T-helper 9 cell (primary cell): ENCODE results near the gene ATP4B.
"Not testable (repeated sequence)": the region's sequence is repeated elsewhere in the genome, so short reads cannot be mapped to it uniquely, and the experiment has no call there.

ENCODE experiments used
- DNase-seq: peaks from one replicate; pipeline ENCODE4 v3.0.0-alpha.2; 2020

ATP4B gene

DNA sequence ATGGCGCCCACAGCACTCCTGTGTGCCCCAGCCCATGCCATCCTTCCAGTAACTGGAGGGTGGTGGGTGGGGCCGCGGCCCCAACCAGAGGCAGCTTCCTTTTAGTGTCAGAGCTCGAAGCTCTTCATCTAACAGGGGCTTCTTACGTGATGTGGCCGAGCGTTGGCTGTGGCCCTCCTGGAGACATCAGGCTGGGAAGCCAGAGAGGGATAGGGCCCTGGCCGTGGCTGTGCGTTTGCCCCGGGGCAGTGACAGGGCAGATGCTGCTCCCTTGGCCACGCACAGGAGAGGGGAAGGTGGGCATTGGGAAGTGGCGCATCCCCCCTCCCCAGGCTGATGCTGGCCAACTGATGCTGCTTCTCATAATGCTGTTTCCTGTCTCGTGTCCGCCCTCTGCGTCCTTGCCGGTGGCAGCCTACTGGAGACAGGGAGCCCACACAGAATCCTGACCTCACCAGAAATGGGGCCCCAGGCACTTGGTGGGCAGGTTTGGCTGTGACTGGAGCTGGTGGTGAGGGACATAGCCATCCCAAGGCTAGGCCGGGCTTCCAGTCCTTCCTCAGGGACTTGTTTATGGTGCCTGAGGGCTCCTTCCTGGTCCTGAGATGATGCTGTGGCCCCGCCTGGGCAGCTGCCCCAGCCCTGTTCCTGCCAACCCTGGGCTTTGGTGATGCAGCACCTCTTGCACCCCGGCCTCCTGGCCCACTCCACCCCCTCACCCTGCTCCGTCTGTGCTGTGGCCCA lies 34.3 kb downstream of the ATP4B start:
- DNase-seq = no peak

DNA sequence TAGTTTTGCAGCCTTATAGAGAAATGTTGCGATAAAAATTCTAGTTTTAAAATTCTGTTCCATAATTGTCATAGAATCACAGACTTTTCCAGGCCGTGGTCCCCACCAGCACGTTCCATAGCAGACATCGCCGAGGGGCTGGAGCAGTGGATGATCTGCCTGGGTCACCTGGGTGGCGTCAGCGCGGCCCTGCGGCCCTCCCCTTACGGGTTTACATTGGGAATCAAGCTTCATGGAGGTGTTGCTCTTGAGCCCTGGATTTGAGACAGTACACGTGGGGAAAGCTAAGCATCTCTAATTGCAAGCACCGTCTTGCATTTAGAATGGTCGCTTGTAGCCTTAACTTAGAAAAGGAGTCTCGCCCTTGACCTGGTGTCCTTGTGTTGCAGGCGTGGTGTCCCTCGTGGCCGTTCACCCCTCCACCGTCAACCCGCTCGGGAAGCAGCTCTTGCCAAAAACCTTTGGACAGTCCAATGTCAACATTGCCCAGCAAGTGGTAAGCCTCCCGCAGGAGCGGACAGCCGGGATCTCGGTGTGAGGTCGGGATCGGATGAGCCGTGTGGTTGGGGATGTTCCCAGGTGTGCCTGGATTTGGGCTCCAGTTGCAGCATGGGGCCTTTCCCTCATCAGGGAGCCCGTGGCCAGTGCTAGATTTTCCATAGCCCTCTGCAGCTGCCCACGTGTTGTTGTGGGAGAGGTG lies 35.1 kb downstream of the ATP4B start:
- no peak for DNase-seq

GRCh38 chr13:113621986-113622550 lies 35.9 kb downstream of the ATP4B start:
- DNase-seq = not testable (repeated sequence)

DNA sequence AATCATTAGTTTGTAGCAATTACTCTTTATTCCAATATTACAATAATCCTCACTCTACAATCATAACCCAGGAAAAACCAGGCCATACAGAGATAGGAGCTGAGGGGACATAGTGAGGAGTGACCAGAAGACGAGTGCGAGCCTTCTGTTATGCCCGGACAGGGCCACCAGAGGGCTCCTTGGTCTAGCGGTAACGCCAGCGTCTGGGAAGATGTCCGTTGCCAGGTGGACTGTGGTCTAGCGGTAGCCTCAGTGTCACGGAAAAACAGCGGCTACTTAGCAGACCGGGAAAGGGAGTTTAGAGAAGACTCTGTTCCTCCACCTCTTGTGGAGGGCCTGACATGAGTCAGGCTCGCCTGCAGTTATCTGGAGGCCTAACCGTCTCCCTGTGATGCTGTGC lies 36.5 kb downstream of the ATP4B start:
- not testable (repeated sequence) for DNase-seq

DNA sequence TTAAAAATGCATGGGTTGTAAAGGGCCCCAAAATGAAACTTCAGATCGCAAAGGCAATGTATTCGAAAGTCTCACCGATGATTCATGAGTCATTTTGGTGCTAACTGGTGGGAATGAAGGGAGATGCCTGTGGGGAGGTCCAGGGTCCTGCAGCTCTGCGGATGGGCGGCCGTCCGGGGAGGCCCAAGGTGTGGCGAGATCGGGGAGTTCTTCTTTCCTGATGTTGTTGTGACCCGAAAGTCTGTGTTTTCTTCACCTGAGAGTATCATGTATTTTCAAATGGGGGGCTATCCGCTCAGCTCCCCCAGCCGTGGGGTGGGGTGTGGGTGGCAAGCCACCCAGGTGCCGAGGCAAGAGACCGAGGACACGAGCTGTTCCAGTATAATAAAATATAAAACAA lies 37.0 kb downstream of the ATP4B start:
- no peak for DNase-seq

GRCh38 chr13:113620036-113620796 lies 37.8 kb downstream of the ATP4B start:
- DNase-seq = no peak

DNA sequence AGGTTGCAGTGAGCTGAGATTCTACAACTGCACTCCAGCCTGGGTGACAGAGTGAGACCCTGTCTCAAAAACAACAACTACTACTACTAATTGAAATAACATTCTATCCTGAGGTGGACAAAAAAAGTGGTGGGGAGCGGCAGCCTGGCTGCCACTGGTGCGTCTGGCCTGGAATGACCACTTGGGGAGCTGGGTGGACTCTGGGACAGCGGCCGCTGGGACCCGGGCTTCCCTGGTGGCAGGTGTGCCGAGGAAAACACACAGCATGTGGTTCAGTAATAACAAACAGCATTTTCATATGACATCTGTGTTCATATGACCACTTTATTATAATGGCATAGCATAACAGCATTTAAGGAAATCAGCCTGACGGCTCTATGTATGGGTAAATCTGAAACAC lies 39.5 kb downstream of the ATP4B start:
- DNase-seq = no peak

DNA sequence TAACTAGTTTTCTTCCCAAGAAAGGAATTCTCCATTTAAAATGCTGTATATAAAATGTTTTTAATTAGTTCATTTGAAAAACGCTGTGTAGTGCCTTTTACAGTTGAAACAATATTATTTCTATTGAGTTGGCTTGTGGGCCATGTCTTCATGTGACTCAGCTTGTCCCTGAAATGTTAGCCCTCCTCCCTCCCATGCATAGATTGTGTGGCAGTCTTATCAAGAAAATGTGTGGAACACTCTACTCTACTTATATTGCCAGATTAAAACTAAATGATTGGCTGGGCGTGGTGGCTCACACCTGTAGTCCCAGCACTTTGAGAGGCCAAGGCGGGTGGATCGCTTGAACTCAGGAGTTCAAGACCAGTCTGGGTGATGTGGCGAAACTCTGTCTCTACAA lies 40.0 kb downstream of the ATP4B start:
- DNase-seq = no peak

- DNase-seq = no peak
Observed at GRCh38 chr13:113616991-113617749, 40.8 kb downstream of the ATP4B start.

DNA sequence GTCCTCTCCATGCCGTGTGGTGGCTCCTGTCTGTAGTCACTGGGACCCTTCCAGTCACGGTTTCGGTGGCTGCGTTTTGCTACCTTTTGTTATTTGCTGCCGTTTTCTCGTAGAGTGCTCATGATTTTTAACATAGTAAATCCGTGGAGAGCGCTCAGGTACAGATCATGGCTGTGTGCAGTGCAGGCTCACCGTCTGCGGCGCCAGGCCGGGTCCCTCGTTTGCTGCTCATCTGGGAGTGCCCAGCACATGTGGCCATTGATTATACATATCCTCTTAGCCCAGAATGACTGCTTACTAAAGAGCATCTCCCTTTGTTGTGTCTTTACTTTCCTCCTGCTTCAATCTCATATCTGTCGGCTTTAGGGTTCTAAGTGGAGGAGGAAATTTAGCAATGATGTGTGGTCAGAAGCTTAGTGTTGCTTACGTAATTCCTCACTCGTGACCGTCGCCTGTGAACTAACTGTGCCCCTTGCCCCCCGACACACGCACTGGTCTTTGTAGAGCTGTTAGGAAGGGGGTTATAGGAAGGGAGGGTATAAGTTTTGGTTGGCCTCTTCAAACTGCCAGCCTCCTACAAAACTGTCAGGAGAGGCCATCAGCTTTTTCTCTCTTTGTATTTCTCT lies 41.6 kb downstream of the ATP4B start:
- DNase-seq = no peak

- DNase-seq = no peak
Observed at GRCh38 chr13:113613789-113614379, 44.1 kb downstream of the ATP4B start.

GRCh38 chr13:113612607-113613006 lies 45.4 kb downstream of the ATP4B start:
- DNase-seq = no peak

- no peak for DNase-seq
Observed at GRCh38 chr13:113611996-113612395, 46.0 kb downstream of the ATP4B start.

DNA sequence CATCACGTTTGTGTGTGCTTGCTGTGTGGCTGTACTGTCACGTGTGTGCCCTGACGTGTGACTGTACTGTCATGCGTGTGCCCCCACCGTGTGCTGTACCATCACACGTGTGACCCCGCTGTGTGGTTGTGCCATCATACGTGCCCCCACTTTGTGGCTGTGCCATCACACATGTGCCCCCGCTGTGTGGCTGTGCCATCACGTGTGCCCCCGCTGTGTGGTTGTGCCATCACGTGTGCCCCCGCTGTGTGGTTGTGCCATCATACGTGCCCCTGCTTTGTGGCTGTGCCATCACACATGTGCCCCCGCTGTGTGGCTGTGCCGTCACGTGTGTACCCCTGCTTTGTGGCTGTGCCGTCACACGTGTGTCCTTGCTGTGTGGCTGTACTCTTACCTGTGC lies 47.7 kb downstream of the ATP4B start:
- DNase-seq = no peak

- no peak for DNase-seq
Observed at GRCh38 chr13:113609616-113610015, 48.4 kb downstream of the ATP4B start.

DNA sequence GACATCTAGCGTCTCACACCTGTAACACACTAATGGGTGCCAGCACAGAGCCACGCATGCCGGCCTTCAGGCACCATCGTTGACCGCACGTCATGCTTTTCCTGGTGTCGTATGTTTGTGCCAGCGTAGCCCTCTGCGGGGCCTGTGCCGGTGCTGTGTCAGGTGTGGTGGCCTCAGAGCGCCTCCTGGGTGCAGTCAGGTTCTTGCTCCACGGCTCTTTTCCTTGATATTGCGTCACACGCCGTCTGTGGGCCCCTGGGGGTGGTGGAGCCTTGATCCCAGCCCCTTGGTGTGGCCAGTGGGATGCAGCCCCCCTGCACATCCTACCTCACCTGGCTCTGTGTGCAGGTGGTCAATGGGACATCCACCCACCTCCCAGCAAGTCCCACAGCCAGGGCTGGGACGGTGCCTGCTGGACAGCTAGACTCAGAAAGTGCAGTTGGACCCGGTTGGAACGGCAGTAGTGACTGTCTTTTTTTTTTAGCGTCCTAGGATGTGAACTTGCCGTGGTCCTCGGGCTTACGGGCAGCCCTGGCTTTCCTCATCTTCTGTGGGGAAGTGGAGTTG lies 48.9 kb downstream of the ATP4B start:
- DNase-seq = no peak

DNA sequence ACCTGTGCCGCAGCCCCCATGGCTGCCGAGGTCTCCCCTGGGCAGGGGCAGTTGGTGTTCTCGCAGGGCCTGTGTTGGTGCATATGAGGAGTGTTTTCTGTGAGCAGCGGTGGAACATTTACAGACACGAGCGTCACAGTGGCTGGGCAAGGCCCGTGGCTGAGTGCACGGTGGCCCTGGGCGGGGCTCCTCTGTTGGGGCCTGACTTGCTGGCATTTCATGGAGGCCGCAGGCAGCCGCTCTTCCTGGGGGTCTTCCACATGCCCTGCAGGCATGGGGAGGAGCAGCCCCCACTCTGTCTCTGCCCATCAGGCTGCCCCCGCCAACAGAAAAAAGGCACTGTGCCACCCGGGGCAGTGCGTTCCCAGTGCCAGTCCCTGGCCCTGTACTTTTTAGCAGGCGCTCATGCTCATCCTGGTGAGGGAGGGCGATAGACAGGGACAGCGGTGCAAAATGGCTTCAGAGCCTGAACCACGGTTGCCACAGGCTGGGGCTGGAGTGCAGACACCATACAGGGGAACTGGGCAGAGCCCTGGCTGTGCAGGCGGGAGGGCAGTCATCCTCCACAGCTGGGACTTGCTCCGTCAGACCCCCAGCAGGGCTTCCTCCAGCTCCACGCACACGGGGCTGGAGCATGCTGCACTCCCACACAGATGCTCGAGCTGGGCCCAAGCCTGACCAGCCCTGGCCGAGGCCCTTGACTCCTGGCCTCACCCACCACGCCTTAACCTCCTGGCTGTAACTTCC lies 49.9 kb downstream of the ATP4B start:
- no peak for DNase-seq

DNA sequence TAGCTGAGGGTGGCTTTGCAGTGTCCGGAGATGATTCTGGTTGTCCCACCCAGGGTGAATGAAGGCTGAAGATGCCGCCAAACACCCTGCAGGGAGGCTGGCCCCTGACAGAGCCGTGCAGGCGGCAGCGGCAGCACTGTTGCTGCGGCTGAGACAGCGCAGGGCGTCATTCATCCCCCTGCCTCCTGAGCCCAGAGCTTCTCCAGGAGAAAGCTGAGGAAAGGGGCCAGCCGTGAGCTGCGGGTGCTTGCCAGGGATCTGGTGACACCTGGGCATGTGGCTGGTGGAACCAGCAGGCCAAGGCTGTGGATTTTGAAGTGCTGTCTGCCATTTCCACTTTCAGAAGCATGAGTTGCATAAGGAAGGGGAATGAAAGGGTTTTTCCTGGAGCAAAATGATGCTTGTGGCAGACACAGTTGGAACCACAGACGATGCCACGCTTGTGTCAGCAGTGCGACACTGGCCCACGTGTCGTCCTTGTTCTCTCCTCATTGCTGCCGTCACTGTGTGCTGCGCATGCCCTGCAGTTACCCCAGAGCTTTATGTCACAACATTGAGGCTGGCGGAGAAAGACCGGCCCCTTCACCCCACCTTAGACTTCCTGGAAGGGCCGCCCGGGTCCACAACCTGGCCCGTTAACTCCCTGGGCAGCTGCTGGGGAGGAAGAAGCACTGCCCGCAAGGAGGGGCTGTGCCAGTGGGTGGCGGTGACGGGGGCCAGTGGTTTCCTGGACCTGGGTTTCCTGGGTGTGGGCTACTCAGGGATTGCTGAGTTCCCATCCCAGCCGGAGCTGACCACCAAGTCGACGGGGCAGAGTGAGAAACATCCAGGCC lies 50.7 kb downstream of the ATP4B start:
- no peak for DNase-seq

DNA sequence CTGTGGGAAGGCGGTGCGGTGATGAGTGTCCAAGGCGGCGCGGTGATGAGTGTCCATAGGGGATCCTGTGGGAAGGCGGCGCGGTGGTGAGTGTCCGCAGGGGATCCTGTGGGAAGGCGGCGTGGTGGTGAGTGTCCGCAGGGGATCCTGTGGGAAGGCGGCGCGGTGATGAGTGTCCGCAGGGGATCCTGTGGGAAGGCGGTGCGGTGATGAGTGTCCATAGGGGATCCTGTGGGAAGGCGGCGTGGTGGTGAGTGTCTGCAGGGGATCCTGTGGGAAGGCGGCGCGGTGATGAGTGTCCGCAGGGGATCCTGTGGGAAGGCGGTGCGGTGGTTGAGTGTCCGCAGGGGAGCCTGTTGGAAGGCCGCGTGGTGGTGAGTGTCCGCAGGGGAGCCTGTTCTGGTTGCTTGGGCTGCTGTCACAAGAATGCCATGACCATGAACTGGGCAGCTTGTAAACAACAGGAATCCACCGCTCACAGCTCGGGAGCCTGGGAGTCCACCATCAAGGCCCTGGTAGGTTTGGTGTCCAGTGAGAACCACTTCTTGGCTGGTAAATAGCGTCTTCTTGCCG lies 52.0 kb downstream of the ATP4B start:
- DNase-seq = no peak
